Hippocampal formation (tissue), 2 donors: ENCODE data around the gene CASZ1.

Source experiments
- DNase-seq, 2 donors: peaks; one replicate each; lab custom pipeline; 2025; lab: John Stamatoyannopoulos, UW

CASZ1 gene

DNA sequence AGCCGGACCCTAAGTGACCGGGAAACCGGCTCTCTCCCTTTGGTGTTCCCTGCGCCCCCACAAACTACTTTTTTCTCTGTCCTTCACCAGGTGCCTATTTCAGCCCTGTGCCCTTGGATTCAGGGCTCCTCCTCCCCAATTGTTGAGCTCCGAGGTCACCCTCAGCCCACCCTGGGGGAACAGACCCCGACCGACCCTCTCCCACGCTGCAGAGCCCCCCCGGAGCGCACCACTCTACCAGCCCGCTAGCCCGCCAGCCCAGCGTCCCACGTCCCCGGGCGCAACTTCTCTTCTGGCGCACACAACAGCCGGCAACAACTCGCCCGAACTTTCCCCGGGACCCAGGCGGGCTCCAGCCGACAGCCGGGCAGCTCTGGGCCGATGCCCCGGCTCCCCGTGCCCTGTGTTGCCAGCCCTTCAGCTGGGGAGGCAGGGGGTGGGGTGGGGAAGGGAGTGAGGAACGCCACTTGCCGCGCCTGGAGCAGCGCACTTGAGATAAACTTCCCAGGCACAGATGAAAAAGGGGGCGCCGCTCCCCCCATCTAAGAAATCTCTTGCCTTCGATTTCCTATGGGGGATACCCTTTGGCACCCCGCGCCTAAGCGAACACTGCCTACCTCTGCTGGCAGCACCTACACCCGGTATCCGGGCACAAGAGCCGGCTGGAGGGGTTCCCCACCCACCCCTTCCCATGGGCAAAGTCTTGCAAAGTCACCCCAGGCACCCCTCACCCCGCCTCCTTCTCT lies 997 bp downstream of the CASZ1 start:
- DNase-seq: no peak

DNA sequence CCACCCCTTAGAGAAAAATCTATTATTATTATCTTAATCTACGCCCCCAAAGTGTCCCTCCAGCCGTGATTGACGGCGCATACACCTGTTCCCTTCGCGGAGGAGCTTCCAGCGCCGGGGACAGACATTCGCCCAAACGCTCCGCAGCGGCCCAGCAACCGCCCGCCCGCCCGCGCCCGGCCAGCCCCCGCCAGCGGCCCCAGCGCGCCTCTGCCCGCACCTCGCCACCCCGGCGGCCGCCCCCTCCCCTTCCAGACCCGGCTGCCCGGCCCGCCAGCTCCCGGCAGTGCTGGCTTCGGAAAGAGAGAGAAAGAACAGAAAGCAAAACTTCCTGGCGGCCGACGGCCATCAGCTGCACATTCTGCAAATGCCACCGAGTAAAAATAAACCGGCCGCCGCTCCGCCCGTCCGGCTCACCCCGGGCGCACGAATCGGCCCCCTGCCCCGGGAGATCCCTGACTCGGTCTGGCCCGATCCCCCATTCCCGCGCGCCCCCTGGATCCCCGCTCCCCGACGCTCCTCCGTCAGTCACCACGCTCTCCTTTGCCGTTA lies 1.6 kb downstream of the CASZ1 start:
- no peak for DNase-seq

GRCh38 chr1:10793129-10793651 lies 3.3 kb downstream of the CASZ1 start:
- no peak for DNase-seq

DNA sequence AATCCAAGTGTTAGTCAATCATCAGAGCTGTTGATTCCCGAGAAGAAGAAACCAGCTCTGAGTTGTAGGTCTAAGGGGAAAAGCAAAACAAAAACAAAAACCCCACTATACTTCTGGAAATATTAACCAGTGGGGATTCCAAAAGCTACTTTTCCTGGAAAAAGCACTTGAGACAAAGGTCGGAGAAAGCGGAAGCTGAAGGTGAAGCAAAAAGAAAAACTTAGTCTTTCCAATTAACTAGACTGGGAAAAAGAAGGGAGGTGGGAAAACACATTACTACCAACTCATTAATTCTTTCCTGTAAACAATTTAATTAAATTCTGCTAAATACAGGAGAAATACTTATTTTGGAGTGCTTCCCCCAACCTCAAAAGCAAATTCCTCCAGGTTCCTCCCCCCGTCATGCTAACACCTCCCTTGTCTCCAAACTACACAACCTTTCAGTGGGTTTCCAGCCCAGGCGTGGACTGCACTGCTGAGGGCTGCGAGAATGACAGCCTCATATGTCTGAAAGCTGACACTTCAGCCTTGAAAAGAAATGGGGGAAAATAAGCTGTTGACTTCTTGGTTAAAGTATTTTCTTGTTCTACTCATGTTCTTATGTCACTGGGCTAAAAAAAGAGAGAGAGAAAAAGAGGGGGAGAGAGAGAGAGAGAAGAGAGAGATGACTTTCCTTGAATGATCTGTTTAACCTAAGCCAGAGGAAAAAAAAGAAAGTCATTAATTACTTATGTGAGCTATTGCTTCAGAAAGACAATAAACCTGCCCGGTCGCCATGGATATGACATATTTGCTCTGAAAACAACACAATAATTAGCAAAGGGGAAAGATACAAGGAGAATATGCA lies 5.1 kb downstream of the CASZ1 start:
- DNase-seq: no peak

DNA sequence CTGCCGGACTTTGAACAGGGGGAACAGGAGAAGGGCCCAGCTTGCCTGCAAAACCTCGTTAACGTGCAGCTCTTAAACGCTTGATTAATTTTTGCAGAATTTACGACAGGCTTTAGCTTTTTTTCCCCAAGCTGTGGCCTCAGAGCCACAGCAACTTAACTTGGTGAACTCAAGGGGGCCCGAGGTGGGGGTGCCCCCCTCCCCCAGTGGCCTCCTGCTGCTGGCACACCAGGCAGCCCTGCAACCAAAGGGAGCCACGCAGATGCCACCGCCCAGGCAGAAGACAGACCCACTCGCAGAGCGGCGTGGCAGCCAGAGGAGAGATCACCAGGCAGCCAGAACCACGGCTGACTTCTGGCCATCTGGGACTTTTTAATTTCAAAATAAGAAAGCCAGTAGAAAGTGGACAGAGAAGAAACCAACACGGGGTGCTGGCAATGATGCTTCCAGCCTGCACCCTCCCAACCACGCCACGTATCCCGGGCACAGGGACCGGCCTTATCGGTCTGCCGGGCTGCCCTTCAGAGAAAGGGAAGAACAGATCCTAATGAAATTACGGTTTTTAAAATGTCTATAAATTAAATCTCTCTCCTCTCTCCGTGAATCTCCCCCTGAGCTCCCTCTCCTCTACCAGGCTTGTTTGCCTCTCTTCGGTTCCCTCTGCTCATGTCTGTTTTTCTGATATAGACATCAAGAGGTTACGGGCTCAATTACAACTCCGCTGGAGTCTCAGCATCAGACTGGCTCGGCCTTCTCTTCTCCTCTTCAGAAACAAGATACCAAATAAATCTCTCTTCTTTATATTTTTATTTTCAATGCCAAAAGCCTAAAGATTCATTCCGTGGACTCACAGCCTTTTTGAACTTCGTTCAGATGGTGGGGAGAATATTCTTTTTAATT lies 6.4 kb downstream of the CASZ1 start:
- DNase-seq: no peak

DNA sequence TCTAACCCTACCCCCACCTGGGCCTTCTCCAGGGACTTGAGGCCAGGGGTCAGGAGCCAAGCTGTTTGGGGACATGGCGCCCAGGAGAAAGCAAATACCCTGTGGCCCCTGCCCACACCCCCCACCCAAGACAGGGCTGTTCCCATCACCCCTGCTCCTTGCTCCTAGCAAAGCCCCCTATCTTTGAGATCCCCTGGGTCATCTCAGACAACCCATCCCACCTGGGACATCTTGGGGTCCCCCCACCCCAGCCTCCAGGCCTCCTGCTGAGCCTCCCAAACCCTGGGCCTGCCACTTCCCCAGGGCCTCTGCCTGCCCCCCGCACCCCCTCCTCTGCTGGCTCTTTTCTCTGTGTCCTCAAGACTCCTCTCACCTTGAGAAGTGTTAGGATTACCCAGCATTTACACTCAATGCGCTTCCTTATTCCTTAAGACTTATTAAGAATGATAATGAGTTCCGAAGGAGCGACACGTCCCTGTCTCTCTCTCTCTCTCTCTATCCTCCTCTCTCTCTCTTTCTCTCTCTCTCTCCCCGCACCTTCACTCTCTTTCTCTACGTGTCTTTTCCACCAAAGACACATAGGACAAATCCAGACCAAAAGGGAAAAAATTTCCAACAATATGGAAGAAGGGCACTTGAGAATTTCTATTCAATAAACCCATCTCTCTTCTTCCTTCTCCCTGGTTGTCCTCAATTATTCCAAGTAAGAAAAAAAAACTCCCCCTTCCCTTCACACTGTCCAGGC lies 7.2 kb downstream of the CASZ1 start:
- DNase-seq: no peak

- peak; percentile 47 to 69 for DNase-seq
Observed at GRCh38 chr1:10788592-10789006, 7.8 kb downstream of the CASZ1 start.

- DNase-seq: no peak
Observed at GRCh38 chr1:10787286-10787685, 9.2 kb downstream of the CASZ1 start.

- no peak for DNase-seq
Observed at GRCh38 chr1:10785728-10786638, 10.5 kb downstream of the CASZ1 start.

DNA sequence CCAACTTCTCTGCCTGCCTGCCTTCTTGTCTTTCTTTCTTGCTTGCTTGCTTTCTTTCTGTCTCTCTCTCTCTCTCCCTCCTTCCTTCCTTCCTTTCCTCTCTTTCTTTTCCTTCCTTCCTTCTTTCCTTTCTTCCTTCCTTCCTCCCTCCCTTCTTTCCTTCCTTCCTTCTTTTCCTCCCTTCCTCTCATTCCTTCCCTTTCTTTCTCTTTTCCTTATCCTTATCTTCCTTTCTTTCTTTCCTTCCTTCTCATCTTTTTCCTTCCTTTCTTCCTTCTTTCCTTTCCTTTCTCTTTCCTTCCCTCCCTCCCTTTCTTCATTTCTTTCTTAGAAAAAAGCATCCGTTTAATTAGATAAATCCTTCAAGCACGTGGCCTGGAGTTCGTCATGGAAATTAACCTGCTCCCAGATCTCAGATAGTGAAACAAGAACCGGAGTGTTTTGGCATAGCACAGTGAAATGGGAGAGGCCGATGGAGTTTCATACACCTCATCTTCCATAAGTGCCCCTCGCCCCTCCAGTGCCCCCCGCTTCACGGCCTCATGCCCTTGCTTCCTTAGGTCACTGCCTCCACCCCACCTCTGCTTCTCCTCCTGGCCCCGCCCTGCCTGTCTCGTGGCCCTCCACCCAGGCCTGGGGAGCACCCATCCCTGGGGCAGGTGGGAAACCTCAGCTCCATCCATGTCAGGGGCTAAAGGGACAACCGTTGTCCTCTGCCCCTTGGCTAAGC lies 11.3 kb downstream of the CASZ1 start:
- DNase-seq: no peak

DNA sequence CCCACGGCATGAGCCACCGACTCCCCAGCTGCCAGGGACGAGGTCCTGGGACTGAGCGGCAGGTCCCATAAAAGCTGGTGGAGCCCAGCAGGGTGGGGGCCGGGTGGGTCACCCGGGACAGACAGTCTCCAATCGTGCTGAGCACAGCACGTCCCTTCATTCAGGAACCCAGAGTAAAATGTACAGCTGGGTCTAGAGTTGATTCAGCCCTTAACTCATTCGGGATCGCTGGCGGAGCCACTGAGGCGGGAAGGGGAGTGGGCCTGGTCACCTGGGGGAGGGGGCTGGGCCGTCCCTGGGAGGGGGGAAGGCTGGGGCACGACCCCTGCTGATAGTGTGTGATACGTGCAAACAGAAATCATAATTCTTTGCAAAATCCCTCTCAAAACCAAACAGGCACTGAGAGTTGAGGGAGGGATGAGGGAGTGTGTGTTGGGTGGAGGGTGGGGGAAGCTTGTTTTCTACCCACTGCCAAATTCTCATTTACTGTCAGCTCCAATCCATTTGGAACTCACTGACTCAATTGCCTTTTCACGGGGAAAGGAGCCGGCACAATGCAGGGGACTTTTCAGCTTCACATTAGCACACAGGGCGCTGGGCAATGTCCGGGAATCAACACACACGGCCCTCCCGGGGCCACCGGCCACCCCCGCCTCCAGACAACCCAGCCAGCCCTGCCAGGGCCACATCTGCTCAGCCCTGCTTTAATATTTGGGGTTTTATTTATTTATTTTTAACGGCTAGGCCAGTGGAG lies 13.8 kb downstream of the CASZ1 start:
- DNase-seq: no peak

DNA sequence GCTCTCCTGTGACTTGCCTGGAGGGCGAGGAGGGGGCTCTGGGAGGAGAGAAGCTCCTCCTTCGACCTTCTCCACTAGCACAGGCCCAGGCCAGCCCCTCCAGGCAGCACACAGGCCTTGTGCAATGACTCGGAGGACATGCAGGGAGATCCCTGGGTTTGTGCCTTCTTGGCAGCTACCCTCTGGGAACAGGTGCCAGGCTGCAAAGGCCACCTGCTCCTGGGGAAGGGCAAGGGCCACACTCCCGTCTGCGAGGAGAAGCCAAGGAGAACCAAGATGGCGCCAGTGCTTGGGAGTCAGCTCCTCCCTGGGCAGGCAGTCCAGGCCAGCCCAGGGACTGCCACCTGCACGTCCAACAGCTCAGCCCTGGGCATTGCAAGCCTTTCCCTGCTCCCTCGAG lies 15.3 kb downstream of the CASZ1 start:
- DNase-seq: no peak

DNA sequence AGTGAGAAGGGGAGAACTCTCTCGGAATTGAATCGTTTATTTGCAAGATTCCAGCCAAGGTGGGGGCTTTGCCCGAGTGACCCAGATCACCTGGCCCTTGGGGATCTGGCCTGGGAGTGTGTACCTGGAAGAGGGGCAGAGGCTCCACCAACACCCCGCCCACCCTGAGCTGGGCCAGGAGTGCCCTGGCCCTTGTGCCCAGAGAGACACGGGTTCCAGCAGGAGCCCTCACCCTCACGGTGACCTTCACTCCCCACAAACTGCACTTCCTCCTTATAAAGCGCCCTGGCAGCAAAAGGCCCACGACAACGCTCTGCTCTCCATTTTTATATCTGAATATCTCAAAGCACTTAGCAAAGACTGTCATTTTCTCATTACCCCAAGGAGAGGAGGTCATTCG lies 16.6 kb downstream of the CASZ1 start:
- DNase-seq: no peak

- no peak for DNase-seq
Observed at GRCh38 chr1:10779201-10779600, 17.2 kb downstream of the CASZ1 start.

DNA sequence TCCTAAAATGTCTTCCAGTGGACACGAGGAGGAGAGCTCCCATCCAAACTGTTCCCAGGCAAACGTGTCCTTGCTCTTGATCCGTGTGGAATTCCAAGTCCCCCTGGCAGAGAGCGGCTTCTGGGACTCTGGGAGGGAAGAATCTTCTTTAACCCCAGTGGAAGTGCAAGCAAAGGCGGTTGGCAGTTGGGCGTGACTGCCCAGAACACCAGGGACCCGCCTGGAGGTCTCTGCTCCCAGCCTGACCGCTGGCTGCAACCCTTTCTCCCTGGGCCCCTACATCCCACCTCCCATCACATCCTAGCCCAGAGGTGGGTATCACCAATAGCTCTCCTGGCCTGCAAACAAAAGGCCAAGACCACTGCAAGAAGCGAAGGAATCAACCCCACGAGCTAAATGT lies 17.8 kb downstream of the CASZ1 start:
- no peak for DNase-seq

GRCh38 chr1:10777749-10778574 lies 18.5 kb downstream of the CASZ1 start:
- no peak for DNase-seq

DNA sequence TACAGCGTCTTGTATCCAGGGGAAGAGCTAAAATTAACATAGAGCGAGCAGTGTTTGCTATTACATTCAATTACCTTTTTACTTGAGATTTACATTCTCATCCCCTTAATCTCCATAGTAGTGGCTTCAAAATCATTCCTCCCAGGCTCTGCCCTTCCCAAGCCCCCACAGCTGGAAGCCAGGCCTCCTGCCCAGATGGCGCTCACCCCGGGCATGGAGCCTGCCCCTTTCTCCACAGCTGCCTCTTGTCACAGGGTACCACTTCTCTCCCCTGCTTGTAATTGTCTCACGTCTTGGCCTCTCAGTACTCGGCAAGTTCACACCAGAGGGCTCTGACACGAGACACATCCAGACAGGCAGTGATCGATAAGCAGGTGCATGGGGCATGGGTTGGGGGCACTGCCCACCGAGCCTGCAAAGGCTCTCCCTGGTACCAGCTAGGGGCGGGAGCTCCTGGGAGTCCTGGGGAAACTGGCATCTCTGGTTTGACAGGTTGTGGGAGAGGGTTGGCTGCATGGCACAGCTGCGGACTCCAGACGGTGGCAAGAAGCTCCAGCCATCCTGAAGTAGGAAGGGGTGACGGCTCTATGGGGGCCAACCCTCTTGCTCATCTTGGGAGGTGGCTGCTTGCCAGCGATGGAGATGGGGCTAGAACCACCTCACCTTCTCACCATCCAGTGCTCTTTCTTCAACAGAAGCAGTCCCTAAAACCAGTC lies 20.1 kb downstream of the CASZ1 start:
- no peak for DNase-seq
